Non-pigmented ciliary epithelial cell (primary cell): ENCODE data around the gene DNAH12.

Source experiments
- DNase-seq: peaks from one replicate; pipeline ENCODE4 v3.0.0-alpha.2; 2010; ENCODE audit warnings: low read depth

DNAH12 gene, protein sequence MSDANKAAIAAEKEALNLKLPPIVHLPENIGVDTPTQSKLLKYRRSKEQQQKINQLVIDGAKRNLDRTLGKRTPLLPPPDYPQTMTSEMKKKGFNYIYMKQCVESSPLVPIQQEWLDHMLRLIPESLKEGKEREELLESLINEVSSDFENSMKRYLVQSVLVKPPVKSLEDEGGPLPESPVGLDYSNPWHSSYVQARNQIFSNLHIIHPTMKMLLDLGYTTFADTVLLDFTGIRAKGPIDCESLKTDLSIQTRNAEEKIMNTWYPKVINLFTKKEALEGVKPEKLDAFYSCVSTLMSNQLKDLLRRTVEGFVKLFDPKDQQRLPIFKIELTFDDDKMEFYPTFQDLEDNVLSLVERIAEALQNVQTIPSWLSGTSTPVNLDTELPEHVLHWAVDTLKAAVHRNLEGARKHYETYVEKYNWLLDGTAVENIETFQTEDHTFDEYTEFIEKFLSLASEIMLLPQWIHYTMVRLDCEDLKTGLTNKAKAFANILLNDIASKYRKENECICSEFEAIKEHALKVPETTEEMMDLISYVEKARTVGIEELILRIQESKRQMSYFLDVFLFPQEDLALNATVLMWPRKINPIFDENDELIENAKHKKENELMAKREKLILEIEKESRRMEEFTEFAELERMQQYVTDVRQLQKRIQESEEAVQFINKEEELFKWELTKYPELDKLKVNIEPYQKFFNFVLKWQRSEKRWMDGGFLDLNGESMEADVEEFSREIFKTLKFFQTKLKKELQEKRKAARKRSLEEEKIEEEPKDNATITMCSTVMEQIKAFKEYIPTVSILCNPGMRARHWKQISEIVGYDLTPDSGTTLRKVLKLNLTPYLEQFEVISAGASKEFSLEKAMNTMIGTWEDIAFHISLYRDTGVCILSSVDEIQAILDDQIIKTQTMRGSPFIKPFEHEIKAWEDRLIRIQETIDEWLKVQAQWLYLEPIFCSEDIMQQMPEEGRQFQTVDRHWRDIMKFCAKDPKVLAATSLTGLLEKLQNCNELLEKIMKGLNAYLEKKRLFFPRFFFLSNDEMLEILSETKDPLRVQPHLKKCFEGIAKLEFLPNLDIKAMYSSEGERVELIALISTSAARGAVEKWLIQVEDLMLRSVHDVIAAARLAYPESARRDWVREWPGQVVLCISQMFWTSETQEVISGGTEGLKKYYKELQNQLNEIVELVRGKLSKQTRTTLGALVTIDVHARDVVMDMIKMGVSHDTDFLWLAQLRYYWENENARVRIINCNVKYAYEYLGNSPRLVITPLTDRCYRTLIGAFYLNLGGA (N-terminal part only)

DNA sequence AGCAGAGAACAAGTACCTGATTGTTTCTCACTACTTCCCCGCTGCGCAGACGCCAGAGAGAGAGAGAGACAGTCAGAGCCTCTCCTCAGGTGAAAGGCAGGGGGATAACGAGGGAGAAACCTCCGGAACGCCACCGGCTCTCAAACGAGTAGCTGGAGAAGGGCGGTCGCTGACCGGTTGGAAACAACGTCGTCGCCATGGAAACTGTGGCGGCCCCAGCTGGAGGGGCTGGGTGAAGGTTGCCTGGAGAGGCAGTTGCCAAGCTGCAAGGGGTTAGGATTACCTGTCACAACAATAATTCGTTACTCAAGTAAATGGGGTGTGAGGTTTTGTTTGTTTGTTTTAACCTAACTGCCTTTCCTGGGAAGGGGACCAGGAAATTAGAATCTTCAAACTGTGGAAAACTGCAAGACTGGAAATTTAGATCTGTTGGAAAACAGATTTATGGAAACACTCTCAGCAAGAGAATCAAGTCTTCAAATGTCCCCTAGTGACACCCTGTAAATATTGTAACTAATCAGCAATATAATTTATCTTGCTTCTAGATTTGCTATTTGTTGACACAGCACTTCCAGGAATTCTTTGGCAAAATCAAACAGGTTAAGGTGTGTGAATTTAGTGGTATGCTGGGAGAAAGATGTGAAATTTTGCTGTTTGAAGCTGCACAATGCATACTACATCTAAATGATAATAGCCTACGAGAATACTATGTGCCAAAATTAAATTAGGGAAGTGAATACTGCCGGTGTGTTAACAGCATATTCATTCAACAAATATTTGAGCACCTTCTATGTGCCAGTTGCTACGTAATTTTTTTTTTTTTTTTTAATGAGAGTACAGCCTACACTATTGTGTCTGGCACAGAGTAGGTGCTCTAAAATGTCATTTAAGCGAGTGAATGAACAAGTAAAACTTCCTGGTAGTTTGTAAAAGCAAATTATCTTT is at the start of gene DNAH12:
TSS of gene DNAH12 (minus strand) at position 164 of the 945 bp plus-strand sequence. CDS start 1,474 bp downstream, outside the sequence.
- DNase-seq = no peak

DNA sequence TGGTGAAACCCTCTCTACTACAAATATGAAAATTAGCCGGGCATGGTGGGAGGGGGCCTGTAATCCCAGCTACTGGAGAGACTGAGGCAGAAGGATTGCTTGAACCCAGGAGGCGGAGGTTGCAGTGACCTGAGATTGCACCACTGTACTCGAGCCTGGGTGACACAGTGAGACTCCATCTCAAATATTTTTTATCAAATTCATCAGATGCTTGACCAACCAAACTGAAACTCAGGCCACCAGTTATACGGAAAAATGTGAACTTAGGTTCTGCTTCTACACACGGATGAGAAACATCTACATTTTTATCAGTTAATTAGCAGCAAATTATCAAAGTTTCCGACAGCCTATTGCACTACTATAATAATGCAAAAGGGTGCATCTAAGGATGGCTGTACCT is 48.2 kb upstream of the DNAH12 start:
- no peak for DNase-seq

DNA sequence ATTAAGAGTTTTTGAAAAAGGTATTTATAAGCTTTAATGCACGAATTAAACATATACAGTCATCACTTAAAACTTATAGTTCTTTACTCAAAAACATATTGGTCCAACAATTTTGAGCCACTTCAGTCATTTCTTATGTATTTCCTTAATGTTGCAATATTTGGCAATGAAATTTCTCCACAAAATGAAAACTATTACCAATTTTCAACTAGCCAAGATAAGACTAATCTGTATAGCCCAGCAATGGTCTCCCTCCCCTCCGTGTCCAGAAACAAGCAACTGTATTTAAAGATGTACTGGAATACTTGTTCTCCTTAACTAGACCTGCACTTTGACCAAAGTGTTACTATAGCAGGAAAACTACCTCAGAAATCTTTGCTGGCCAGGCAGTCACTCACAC is 43.8 kb upstream of the DNAH12 start:
- DNase-seq = no peak

DNA sequence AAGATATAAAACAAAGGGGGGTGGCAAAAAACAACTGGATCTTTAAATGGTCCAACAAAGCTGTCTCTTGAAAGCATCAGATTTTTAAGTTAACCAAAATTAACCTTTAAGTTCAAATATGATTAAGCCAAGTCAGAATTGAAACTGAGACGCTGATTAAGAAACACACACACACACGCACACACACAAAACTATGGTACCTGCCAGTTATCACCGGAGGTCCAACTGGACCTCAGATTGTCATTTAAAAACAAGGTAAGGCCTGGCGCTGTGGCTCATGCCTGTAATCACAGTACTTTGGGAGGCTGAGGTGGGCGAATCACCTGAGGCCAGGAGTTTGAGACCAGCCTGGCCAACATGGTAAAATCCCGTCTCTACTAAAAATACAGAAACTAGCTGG is 42.6 kb upstream of the DNAH12 start:
- no peak for DNase-seq

DNA sequence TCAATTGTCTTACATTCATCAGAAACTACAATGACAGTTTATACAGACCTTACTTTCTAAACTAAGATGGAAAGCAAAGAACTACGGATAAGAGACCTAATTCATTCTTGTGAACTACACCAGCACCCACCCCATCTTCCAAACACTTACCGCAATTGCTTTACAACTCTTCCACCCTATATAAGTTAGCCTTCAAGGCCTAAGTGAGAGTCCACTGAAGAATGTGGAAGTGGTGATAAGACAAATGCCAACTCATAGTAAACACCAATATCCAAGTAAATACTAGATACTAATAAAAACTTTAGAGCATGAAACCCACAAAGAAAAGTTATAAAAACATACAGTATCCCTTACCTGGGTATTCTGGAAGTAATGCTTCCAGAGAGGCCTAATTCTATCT is 39.4 kb upstream of the DNAH12 start:
- DNase-seq = no peak

DNA sequence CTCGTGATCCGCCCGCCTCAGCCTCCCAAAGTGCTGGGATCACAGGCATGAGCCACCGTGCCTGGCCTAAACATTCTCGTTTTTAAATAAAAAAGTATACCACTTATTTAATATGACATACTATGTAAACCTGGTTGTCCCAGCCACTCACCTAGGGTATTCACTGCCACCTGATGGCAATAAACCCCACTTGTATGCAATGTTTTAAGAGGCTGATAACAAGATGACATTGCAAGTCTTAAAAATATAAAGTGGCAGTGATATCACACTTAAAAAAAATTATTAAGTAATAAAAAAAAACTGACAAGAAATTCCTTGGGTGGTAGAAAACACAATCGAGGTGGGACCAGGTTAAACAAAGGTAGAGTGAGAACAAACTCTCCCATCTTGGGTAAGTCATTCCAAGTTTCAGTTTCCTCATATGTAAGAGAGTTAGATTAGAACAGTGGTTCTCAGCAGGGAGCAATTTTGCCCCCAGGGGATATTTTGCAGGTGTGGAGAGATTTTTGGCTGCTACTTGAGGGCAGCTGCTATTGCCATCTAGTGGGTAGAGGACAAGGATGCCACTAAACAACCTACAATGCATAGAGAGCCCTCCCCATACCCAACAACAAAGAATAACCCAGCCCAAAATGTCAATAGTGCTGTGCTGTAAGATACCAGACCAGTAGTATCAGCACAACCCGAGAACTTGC is 38.5 kb upstream of the DNAH12 start:
- no peak for DNase-seq

DNA sequence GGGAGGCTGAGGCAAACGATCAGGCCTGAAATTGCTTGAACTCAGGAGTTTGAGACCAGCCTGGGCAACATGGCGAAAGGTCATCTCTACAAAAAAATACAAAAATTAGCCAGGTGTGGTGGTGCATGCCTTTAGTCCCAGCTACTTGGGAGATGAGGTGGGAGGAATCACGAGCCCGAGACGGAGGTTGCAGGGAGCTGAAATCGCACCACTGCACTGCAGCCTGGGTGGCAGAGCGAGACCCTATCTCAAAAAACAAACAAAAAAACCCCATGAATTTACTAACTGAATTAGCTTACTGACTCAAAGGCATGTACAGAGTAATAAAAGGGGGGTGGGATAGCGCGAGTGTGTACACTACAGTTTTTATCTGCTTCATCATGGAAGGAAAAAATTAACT is 33.7 kb upstream of the DNAH12 start:
- DNase-seq = no peak

DNA sequence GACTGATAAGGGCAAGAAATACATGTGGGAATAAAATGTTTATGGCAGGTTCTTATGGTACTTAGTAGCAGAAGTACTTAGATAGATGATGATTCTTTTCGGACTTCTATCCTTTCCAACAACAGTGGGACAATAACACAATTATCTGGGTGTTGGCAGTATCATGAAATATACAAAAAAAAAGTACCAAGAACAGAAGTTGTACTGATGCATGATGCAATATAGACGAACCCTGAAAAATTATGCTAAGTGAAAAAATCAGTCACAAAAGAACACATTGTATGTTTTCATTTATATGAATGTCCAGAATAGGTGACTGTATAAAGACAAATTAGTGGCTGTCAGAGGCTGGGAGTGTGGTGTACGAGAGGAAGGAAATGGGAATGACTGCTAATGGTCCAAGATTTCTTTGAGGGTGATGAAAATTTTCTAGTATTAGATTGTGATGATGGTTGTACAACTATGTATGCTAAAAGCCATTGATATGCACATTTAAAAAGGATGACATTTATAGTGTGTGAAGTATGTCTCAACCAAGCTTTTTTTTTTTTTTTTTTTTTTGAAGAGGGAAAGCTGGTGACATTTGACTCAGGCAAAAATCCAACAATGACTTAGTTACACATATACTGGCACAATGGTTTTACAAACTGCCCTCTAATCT is 32.0 kb upstream of the DNAH12 start:
- DNase-seq = no peak

DNA sequence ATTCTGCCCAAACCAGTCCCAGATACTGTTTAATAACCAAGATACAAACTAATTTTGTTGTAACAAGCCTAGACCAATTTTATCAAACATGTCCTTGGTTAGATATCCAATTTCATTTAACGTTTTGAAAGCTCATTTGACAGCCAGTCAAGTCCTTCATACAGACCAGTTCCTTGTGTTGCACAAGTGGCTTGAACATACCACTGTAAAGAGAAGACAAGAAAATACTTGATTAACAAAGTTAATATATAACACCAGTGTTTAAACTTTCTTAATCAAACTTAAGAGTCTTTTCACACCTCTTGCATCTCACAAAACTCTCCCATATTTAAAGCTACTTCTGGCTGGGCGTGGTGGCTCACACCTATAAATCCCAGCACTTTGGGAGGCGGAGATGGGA is 28.0 kb upstream of the DNAH12 start:
- no peak for DNase-seq

DNA sequence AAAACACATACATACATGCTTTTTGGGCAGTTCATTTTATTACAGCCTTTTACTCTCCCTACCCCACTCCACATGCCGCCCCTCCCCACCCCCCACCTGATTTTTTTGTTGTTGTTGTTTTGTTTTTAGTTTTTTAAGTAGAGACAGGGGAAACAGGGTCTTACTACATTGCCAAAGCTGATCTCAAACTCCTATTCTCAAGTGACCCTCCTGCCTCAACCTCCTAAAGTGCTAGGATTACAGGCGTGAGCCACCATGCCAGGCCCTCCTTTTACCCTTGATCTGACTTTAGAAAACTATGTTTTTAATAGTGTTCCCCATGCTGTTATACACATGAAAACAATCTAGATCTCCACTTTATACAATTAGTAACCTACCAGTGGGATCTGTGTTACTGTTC is 26.7 kb upstream of the DNAH12 start:
- no peak for DNase-seq

DNA sequence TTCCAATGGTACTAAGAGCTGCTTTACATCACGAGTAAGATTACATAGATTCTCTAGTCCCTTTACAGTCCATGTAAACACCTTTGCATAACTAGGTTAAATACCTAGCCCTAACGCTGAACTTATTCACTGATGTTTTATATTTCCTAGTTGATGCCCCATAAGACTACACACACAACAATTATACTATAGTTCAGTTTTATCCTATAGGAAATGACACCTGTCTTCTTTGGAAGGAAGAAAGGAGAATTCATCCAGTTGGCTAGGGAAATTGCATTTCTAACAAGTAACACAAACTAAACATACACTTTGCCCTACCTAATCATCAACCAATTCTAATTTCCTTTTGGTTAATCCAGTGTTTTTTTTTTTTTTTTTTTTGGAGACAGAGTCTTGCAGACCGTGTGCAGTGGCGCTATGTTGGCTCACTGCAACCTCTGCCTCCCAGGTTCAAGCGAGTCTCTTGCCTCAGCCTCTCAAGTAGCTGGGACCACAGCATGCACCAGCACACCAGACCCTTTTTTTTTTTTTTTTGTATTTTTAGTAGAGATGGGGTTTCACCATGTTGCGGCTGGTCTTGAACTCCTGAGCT is 25.8 kb upstream of the DNAH12 start:
- no peak for DNase-seq

DNA sequence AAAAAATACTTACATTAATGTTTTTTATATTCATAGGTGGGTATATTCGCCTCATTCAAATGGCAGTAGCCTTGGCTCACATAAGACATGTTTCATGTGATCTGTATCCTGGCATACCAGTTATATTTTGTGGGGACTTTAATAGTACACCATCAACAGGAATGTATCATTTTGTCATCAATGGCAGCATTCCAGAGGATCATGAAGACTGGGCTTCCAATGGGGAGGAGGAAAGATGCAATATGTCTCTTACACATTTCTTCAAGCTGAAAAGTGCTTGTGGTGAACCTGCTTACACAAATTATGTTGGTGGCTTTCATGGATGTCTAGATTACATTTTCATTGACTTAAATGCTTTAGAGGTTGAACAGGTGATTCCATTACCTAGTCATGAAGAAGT is 15.4 kb upstream of the DNAH12 start:
- no peak for DNase-seq

DNA sequence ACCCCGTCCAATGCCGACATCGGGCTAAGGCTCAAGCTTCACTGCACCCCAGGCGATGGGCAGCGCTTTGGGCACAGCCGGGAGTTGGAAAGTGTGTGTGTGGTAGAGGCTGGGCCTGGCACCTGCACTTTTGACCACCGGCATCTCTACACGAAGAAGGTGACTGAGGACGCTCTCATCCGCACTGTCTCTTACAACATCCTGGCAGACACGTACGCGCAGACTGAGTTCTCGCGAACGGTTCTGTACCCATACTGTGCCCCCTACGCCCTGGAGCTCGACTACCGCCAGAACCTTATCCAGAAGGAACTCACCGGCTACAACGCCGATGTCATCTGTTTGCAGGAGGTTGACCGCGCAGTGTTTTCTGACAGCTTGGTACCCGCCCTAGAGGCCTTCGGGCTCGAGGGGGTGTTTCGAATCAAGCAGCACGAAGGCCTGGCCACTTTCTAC is 13.0 kb upstream of the DNAH12 start:
- DNase-seq = no peak

DNA sequence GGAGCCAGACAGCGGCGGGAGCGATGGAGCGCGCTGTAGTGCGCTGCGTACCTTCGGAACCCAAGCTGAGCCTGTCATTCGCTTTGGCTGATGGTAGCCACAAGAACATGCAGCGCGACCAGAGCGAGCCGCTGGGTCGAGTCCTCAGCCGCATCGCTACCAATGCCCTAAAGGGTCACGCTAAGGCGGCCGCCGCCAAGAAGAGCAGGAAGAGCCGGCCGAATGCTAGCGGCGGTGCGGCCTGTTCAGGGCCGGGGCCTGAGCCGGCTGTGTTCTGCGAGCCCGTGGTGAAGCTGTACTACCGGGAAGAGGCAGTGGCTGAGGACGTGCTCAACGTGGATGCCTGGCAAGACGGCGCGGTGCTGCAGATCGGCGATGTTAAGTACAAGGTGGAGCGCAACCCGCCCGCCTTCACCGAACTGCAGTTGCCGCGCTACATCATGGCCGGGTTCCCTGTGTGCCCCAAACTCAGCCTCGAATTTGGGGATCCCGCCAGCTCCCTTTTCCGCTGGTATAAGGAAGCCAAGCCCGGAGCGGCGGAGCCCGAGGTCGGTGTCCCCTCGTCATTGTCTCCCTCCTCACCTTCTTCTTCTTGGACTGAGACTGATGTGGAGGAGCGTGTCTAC is 12.4 kb upstream of the DNAH12 start:
- DNase-seq = no peak

DNA sequence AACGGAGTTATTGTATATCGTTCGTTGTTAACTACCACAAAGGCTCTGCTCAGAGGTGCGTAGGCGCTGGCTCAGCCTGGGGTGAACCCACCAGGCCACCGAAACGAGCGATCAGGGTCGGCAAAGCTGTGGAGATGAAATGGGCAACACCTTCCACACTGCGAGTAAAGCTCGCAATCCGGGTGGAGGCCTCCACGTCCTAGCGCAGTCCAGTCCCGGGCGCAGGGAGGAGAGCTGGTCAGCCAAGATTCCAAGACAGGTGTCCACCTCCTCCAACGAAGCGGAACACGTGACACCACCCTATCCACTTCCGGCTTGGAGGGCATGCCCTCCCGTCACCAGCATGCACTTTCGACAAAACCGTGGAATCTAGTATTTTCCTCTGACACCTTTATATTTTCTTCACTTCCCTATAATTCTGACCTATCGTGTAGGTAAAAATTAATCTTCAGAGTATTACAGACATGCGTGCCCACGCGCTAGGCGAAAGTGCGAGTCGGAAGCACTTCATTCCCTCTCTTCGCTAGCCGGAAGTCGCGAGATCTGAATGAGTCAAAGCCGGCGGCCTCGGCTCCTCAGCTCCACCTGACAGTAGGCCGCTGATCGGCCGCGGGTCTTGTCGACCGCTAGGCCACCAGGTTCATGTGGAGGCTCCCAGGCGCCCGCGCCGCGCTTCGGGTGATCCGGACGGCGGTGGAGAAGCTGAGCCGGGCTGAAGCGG is 11.8 kb upstream of the DNAH12 start, which contains the start of gene PDE12:
TSS of gene PDE12 (plus strand) at position 537 of the 721 bp plus-strand sequence. CDS start at position 643, 106 bp downstream.
- peak; percentile 72 for DNase-seq

DNA sequence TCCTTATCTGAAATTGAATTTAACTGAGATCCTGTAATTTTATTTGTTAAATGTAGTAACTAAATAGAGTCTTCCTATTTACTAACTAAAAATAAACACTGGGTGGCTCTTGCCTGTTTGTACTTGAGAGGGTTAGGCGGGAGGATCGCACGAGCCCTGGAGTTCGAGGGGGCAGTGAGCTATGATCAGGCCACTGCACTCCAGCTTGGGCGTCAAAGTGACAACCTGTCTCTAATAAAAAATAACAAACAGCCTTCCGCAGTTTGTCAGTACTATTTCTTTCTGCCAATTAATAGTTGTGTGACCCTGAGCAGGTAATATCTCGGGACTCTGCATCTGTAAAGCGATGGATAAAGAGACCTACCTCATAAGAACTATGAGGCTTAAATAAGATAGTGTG is 11.2 kb upstream of the DNAH12 start:
- no peak for DNase-seq

DNA sequence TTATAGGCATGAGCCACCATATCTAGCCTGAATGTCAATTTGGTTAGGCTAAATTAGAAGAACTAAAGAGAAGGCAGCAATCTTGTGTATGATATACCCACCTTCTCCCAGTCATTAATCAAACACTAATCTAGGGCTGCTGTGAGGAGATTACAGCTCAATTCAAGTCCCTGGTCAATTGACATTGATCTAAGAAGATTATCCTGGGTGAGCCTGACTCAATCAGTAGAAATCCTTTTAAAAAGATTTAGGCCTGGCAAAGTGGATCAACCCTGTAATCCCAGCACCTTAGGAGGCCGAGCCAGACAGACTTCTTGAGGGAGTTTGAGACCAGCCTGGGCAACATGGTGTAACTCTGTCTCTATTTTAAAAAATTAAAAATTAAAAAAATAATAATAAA is 2.5 kb upstream of the DNAH12 start:
- no peak for DNase-seq

DNA sequence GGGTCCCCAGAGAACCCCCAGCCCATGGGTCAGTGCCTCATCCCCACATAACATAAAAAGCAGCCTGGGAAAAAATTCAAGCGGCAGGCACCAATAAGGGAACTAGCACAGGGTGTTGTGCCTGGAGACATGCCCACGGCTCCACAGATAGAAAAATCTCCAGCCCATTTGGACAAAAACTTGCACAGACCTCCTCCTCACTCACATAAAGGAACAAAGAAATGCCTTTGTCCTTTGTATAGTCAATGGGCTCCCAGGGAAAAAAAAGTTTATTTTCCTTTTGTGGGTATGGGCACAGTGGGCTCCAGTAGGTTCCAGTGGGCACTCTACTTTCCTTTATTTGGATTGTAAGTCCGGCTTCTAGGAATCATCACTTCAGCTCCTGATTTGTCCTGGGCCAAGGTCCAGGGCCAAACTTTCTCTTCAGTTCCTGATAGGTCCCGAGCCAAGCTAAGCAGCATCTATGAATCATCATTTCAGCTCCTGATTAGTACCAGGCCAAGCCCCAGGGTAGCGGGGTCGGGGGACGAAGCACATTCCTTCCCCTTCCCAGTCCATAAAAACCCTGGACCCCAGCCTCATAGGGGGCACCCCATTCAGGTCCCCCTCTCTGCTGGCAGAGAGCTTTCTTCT is 1.6 kb upstream of the DNAH12 start:
- no peak for DNase-seq
